NCI-H460 (cell line): ENCODE results near the gene MAZ. TPM values are rescaled to one million over a fixed set of nuclear protein-coding genes. Genes with fewer than 3 reads are reported as not detected.
A peak's percentile ranks its signal among the peaks of the same experiment; 100 is the strongest.
"Not testable (repeated sequence)": the region's sequence is repeated elsewhere in the genome, so short reads cannot be mapped to it uniquely, and the experiment has no call there.

ENCODE experiments used
- DNase-seq: peaks from one replicate; pipeline ENCODE4 v3.0.0-alpha.2; 2016; ENCODE audit warnings: low read depth; ENCODE audit errors: extremely low read depth
- total RNA-seq: library from RNA; depleted of rRNA; stranded (reverse); fragments of >200 nt; shearing (Covaris generic); gene quantifications from 2 replicates; pipeline ENCODE4 v1.2.3, GENCODE V29; 2014

MAZ gene
- total RNA-seq, 1 experiment from 2014 or later: 206 TPM

DNA sequence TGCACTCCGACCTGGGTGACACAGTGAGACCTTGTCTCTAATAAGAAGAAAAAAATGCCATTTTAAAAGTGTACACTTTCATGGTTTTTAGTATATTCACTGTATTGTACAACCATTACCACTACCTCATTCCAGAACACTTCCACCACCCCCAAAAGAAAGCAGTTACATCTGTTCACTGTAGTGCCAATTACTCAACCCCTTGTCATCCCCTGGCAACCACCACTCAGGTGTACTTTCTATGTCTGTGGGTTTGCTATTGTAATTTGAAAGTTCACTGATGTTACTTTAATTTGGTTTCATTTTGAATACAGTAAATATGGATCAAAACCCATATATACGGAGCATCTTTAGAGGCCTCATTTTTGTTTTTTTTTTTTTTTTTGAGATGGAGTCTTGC lies 22.2 kb upstream of the MAZ start:
- DNase-seq: no peak

DNA sequence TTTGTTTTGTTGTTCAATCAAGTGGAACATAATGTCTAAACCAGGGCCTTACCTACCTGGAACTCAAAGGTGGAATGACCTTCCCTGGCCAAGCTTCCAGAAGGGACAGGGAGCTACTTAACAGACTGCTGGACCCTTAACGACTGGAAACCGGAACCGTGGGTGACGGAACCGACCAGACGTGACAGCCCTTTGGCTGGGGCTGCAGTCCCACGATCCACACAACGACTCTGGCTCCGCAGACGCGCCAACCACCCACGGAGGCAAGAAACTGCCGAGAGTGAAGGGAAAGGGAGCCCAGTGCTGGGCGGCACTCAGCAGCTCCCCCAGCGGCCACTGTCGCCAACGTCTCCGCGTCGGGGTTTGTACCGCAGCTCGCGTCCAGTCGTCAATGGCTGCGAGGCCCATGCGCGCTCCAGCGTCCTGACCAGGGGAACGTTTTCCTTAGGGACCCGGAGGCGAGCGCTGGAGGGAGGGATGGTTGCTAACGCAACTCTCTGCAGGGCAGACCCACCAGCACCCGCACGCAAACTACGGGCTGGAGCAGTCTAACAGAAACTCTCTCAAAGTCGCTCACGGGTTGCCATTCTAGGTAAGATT lies 21.3 kb upstream of the MAZ start:
- DNase-seq: no peak

DNA sequence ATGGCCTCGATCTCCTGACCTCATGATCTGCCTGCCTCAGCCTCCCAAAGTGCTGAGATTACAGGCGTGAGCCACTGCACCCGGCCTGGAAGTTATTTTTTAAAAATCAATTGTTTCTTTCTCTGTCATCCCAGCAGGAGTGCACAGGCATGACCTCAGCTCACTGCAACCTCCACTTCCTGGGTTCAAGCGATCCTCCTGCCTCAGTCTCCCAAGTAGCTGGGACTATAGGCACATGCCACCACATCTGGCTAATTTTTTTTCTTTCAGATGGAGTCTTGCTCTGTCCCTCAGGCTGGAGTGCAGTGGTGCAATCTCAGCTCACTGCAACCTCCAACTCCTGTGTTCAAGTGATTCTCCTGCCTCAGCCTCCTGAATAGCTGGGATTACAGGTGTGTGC lies 19.2 kb upstream of the MAZ start:
- DNase-seq: not testable (repeated sequence)

DNA sequence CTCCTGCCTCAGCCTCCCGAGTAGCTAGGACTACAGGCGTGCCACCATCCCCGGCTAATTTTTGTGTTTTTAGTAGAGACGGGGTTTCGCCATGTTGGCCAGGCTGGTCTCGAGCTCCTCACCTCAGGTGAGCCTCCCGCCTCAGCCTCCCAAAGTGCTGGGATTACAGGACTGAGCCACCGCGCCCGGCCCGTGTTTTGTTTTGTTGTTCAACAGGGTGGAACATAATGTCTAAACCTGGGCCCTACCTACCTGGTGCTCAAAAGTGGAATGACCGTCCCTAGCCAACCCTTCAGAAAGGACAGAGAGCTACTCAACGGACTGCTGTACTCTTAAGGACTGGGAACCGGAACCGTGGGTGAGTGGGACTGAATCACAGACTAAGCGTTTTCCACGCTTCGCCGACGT lies 16.6 kb upstream of the MAZ start:
- DNase-seq: no peak

- DNase-seq: peak; percentile 98
These were observed 16.0 kb upstream of the MAZ start, which contains the start of gene KIF22 for GRCh38 chr16:29790183-29790948. TSS of gene KIF22 (plus strand) at chr16:29790751. CDS start at chr16:29790760, 9 bp downstream.

GRCh38 chr16:29790949-29791844 lies 15.1 kb upstream of the MAZ start:
- DNase-seq: no peak

GRCh38 chr16:29791845-29792807 lies 14.2 kb upstream of the MAZ start:
- DNase-seq: peak; percentile 68

- DNase-seq: not testable (repeated sequence)
These were observed 13.2 kb upstream of the MAZ start for GRCh38 chr16:29793153-29793552.

- no peak for DNase-seq
These were observed 12.1 kb upstream of the MAZ start for GRCh38 chr16:29794231-29794710.

GRCh38 chr16:29802416-29802935 lies 3.9 kb upstream of the MAZ start:
- DNase-seq: no peak

- no peak for DNase-seq
These were observed 2.3 kb upstream of the MAZ start for GRCh38 chr16:29804020-29804419.

- DNase-seq: no peak
These were observed 1.7 kb upstream of the MAZ start for GRCh38 chr16:29804455-29805231.

GRCh38 chr16:29805232-29806098 lies 864 bp upstream of the MAZ start:
- DNase-seq: peak; percentile 94

DNA sequence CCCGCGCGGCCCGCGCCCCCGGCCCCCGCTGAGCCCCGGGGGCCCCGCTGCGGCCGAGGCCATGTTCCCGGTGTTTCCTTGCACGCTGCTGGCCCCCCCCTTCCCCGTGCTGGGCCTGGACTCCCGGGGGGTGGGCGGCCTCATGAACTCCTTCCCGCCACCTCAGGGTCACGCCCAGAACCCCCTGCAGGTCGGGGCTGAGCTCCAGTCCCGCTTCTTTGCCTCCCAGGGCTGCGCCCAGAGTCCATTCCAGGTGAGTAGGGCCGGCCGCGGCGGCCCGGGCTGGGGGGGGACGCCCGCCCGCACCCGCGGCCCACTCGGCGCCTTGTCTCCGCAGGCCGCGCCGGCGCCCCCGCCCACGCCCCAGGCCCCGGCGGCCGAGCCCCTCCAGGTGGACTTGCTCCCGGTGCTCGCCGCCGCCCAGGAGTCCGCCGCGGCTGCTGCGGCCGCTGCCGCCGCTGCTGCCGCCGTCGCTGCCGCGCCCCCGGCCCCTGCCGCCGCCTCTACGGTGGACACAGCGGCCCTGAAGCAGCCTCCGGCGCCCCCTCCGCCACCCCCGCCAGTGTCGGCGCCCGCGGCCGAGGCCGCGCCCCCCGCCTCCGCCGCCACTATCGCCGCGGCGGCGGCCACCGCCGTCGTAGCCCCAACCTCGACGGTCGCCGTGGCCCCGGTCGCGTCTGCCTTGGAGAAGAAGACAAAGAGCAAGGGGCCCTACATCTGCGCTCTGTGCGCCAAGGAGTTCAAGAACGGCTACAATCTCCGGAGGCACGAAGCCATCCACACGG lies 504 bp downstream of the MAZ start:
- no peak for DNase-seq

DNA sequence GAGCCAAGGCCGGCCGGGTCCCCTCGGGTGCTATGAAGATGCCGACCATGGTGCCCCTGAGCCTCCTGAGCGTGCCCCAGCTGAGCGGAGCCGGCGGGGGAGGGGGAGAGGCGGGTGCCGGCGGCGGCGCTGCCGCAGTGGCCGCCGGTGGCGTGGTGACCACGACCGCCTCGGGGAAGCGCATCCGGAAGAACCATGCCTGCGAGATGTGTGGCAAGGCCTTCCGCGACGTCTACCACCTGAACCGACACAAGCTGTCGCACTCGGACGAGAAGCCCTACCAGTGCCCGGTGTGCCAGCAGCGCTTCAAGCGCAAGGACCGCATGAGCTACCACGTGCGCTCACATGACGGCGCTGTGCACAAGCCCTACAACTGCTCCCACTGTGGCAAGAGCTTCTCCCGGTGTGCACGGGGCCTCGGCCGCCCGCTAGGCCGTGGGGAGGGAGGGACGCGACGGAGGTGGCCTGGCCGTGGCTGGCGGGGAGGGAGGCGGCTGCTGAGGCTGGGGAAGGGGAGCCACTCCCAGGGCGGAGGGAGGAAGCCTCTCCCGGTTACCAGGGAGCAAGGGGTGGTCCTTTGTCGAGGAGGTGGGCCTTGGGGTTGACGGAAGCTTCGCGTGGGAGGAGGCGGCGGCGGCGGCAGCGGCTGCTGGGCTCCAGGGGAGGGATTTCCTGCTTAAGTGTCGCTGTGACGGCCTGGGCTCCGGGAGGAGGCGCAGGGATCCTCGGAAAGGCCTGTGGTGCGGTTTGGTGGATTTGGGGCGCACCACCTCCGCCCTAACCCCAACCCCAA lies 1.3 kb downstream of the MAZ start:
- peak; percentile 89 for DNase-seq

- no peak for DNase-seq
These were observed 2.0 kb downstream of the MAZ start for GRCh38 chr16:29808219-29808900.
